K562 (cell line): ENCODE data around the gene KMO. TPM values are rescaled to one million over a fixed set of nuclear protein-coding genes. Genes with fewer than 3 reads are reported as not detected.

ENCODE experiments used
- ATAC-seq: fragments of 200-7000 bp; cut with Tn5 transposase; 3 replicates; pipeline ENCODE4 v1.9.1; 2020; ENCODE audit warnings: moderate library complexity
- BruUV-seq: library from RNA; stranded (reverse); fragments of 400-500 nt; replicated peaks from 2 replicates; lab custom pipeline; 2021; lab: Mats Ljungman, UMichigan
- CTCF ChIA-PET: fragments of 300-600 bp; formaldehyde crosslinking; extraction: SDS; loops from one replicate; lab custom pipeline; 2021; ENCODE audit warnings: low intra/inter-chr PET ratio; lab: Yijun Ruan, JAX
- POLR2A ChIA-PET: fragments of 300-600, 350-650 bp; sonication (Branson Sonifier 250); formaldehyde crosslinking; extraction: SDS; loops from one replicate; lab custom pipeline; 2021; ENCODE audit warnings: antibody characterized with exemption, inconsistent platforms; lab: Yijun Ruan, JAX
- DNase-seq, 4 experiments: peaks; one replicate each; pipeline versions ENCODE4 v3.0.0 to v3.0.0-alpha.2; 2011 to 2018; ENCODE audit warnings: low spot score in 3 of 4, mixed read lengths in 3 of 4; ENCODE audit errors: extremely low read depth in 1 of 4
- FAIRE-seq: peaks from 2 replicates; lab custom pipeline; 2011; peaks lifted over from hg19 to GRCh38; lab: Jason Lieb, UNC
- H2AFZ ChIP-seq: 2 replicates; pipeline ENCODE4 v1.6.0; 2011; ENCODE audit warnings: low read depth, low read length, control low read depth, inconsistent platforms
- H3K27ac ChIP-seq: fragments of 200-600 bp; 3 replicates; pipeline ENCODE4 v1.8.0; 2011; ENCODE audit warnings: low read depth, mild to moderate bottlenecking, control low read depth, inconsistent platforms, low read length, moderate library complexity, mixed read lengths; ENCODE audit errors: extremely low read depth
- H3K27me3 ChIP-seq, 2 experiments: fragments of 300-600 bp in 1 of 2; 2 replicates in 1 of 2; 3 replicates in 1 of 2; pipeline versions ENCODE4 v1.6.0 to v1.8.0; 2011; ENCODE audit warnings: inconsistent platforms in 2 of 2, low read length in 2 of 2, mild to moderate bottlenecking in 1 of 2, mixed read lengths in 1 of 2, moderate library complexity in 1 of 2; ENCODE audit not compliant: control insufficient read depth in 2 of 2, insufficient read depth in 2 of 2
- H3K36me3 ChIP-seq: fragments of 300-600 bp; 3 replicates; pipeline ENCODE4 v1.8.0; 2011; ENCODE audit warnings: mild to moderate bottlenecking, low read length, inconsistent platforms; ENCODE audit not compliant: control insufficient read depth, insufficient read depth
- H3K4me1 ChIP-seq, 2 experiments: fragments of 200-600 bp in 1 of 2; replicated peaks in 1 of 2; 2 replicates in 1 of 2; 3 replicates in 1 of 2; pipeline versions ENCODE4 v1.5.1 to v1.8.0; 2011; ENCODE audit warnings: inconsistent platforms in 2 of 2, low read length in 2 of 2, mild to moderate bottlenecking in 1 of 2, mixed read lengths in 1 of 2, moderate library complexity in 1 of 2; ENCODE audit not compliant: control insufficient read depth in 2 of 2, insufficient read depth in 2 of 2
- H3K4me2 ChIP-seq: 2 replicates; pipeline ENCODE4 v1.6.1; 2011; ENCODE audit warnings: low read length, control low read depth, inconsistent platforms, mixed read lengths; ENCODE audit not compliant: insufficient read depth
- H3K4me3 ChIP-seq: fragments of 200-600 bp; sonication (generic), shearing (Covaris generic); 2 replicates; pipeline ENCODE4 v1.5.1; 2016; ENCODE audit warnings: control low read depth, inconsistent platforms
- H3K79me2 ChIP-seq: fragments of 200-600 bp; 3 replicates; pipeline ENCODE4 v1.8.0; 2011; ENCODE audit warnings: low read length, inconsistent platforms; ENCODE audit not compliant: control insufficient read depth, insufficient read depth
- H3K9ac ChIP-seq, 2 experiments: 2 replicates each; pipeline versions ENCODE4 v1.6.0 to v1.6.1; 2011; ENCODE audit warnings: low read depth in 2 of 2, low read length in 2 of 2, control low read depth in 1 of 2, inconsistent platforms in 1 of 2, mild to moderate bottlenecking in 1 of 2, mixed read lengths in 1 of 2; ENCODE audit not compliant: insufficient read depth in 1 of 2
- H3K9me1 ChIP-seq: one replicate; pipeline ENCODE4 v1.6.0; 2011; ENCODE audit warnings: inconsistent platforms, mild to moderate bottlenecking, low read length, moderate library complexity; ENCODE audit not compliant: control insufficient read depth, insufficient read depth
- H3K9me3 ChIP-seq: replicated peaks from 2 replicates; pipeline ENCODE4 v1.5.1; 2011; ENCODE audit warnings: low read depth, low read length, inconsistent platforms; ENCODE audit not compliant: control insufficient read depth, insufficient read depth
- H4K20me1 ChIP-seq: replicated peaks from 2 replicates; pipeline ENCODE4 v1.6.1; 2011; ENCODE audit warnings: low read length, inconsistent platforms, mixed read lengths; ENCODE audit not compliant: control insufficient read depth, insufficient read depth
- ARNT ChIP-seq, 2 experiments: fragments of 450-650 bp; IDR thresholded peaks; 2 replicates each; pipeline ENCODE4 v1.6.1; 2016; ENCODE audit warnings: mild to moderate bottlenecking in 1 of 2
- FIP1L1 ChIP-seq: fragments of 200-400 bp; formaldehyde crosslinking; IDR thresholded peaks from 2 replicates; pipeline ENCODE4 v1.6.1; 2018; ENCODE audit warnings: mild to moderate bottlenecking, low read depth, low read length; ENCODE audit not compliant: poor library complexity, severe bottlenecking
- GABPB1 ChIP-seq: sonication (generic); formaldehyde crosslinking; IDR thresholded peaks from 2 replicates; pipeline ENCODE4 v1.8.0; 2022; ENCODE audit warnings: mild to moderate bottlenecking, missing genetic modification reagents
- GATA2 ChIP-seq: sonication (generic); formaldehyde crosslinking; IDR thresholded peaks from 2 replicates; pipeline ENCODE4 v1.4.0; 2020; ENCODE audit warnings: mild to moderate bottlenecking, missing genetic modification reagents
- HIVEP1 ChIP-seq: fragments of 250-450 bp; sonication (Bioruptor Pico); IDR thresholded peaks from 2 replicates; pipeline ENCODE4 v1.4.0; 2020; ENCODE audit warnings: mild to moderate bottlenecking
- HMG20B ChIP-seq: fragments of 250-450 bp; sonication (Bioruptor Pico); IDR thresholded peaks from 2 replicates; pipeline ENCODE4 v1.5.0; 2021; ENCODE audit warnings: mild to moderate bottlenecking
- KAT7 ChIP-seq: sonication (generic); formaldehyde crosslinking; IDR thresholded peaks from 2 replicates; pipeline ENCODE4 v1.8.0; 2022; ENCODE audit warnings: missing genetic modification reagents, mild to moderate bottlenecking, borderline replicate concordance
- KHSRP ChIP-seq: fragments of 450-650 bp; IDR thresholded peaks from 2 replicates; pipeline ENCODE4 v1.6.1; 2017
- NUFIP1 ChIP-seq: fragments of 450-650 bp; IDR thresholded peaks from 2 replicates; pipeline ENCODE4 v1.6.1; 2018; ENCODE audit not compliant: partially characterized antibody
- SP2 ChIP-seq: IDR thresholded peaks from 2 replicates; pipeline ENCODE4 v1.6.1; 2011; ENCODE audit warnings: mild to moderate bottlenecking, low read depth, low read length, moderate library complexity; ENCODE audit not compliant: poor library complexity, severe bottlenecking; ENCODE audit errors: extremely low read depth
- SREBF2 ChIP-seq: sonication (generic); formaldehyde crosslinking; IDR thresholded peaks from 2 replicates; pipeline ENCODE4 v1.4.0; 2020; ENCODE audit warnings: mild to moderate bottlenecking, missing genetic modification reagents
- ZNF408 ChIP-seq: fragments of 250-450 bp; sonication (Bioruptor Pico); IDR thresholded peaks from 2 replicates; pipeline ENCODE4 v1.4.0; 2020; ENCODE audit warnings: low read depth, mild to moderate bottlenecking, moderate library complexity
- WGBS: fragments of 100-300 bp; shearing (Covaris generic); methylation state at CpG from one replicate; pipeline ENCODE4 v1.1.6; 2016; ENCODE audit warnings: low coverage, mixed read lengths; ENCODE audit not compliant: insufficient coverage; ENCODE audit errors: missing lambda C conversion rate; 5-methylcytosine and 5-hydroxymethylcytosine counted together
- in situ Hi-C: fragments of 300-500 bp; cut with MboI; formaldehyde crosslinking; loops from 4 replicates; pipeline ENCODE4 v1.15.0; 2018; ENCODE audit warnings: inconsistent platforms, mixed read lengths
- intact Hi-C: fragments of 100-400 bp; cut with micrococcal nuclease; formaldehyde crosslinking; loops from 2 replicates; pipeline ENCODE4 v1.14.2; 2022
- polyA plus RNA-seq, 8 experiments: library from polyadenylated mRNA; depleted of rRNA in 4 of 8; stranded (reverse) in 5 of 8; unstranded in 3 of 8; fragments of >200 nt; fragmentation: Nextera tagmentation in 2 of 8; fragmentation: Illumina TruSeq in 1 of 8; extraction: Ambion mirVana in 2 of 8; extraction: Trizol in 1 of 8; gene quantifications; 2 replicates each; pipeline versions ENCODE4 v1.2.1 to v1.2.3, GENCODE V29; 2011 to 2014; ENCODE audit warnings: inconsistent platforms in 1 of 8, missing spikeins in 1 of 8
- total RNA-seq, 7 experiments: library from RNA; depleted of rRNA in 6 of 7; stranded (reverse); fragments of >200 nt in 6 of 7; fragmentation: Illumina TruSeq in 2 of 7; extraction: Trizol in 2 of 7; gene quantifications; 2 replicates each; pipeline versions ENCODE4 v1.2.1 to v1.2.3, GENCODE V29; 2011 to 2021; ENCODE audit warnings: low replicate concordance in 1 of 7
- TF ChIP-seq, protein P1 (sequence below): fragments of 450-650 bp; IDR thresholded peaks from 2 replicates; pipeline ENCODE4 v1.6.1; 2016; ENCODE audit warnings: missing biosample characterization, missing genetic modification characterization

Gene KMO
- total and polyA plus RNA-seq, 9 of the 15 experiments (the other 6 are each of a cell fraction or from before 2014, with no cell fraction given): 0.01 to 0.11 (median 0.01) TPM; not detected in 6

- FAIRE-seq (no peak), ATAC-seq (no peak), DNase-seq (no peak)
- peaks cover 3 to 15% of the 10 kb centered on the region in 2 experiments; a peak in 4 of 5 replicates for H3K4me1 ChIP-seq
- no peaks in the 10 kb centered on the region for H3K79me2 ChIP-seq
- no peak overlapping the region for H3K27ac ChIP-seq
- H3K36me3 ChIP-seq: peaks cover 2% of the 10 kb centered on the region; the same call in 1 of the 3 replicates
- TF ChIP-seq, protein P1, sequence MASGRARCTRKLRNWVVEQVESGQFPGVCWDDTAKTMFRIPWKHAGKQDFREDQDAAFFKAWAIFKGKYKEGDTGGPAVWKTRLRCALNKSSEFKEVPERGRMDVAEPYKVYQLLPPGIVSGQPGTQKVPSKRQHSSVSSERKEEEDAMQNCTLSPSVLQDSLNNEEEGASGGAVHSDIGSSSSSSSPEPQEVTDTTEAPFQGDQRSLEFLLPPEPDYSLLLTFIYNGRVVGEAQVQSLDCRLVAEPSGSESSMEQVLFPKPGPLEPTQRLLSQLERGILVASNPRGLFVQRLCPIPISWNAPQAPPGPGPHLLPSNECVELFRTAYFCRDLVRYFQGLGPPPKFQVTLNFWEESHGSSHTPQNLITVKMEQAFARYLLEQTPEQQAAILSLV: no peak
- TF ChIP-seq ZNF408 (CRISPR knock-in tag): no peak
- no peak for TF ChIP-seq SP2
- TF ChIP-seq KAT7 (CRISPR knock-in tag): no peak
- TF ChIP-seq KHSRP: no peak
- TF ChIP-seq HMG20B (CRISPR knock-in tag): no peak
- TF ChIP-seq SREBF2 (CRISPR knock-in tag): no peak
- no peak for TF ChIP-seq GATA2 (CRISPR knock-in tag)
- no peak for TF ChIP-seq ARNT (IDR thresholded peaks at IDR 0.05)
- TF ChIP-seq GABPB1 (CRISPR knock-in tag): no peak
- no peak for TF ChIP-seq NUFIP1
- no peak for TF ChIP-seq HIVEP1 (CRISPR knock-in tag)
- no peak for TF ChIP-seq FIP1L1
- no peaks in the 10 kb centered on the region for H3K9me1 ChIP-seq
- intact Hi-C loops (no loop called here), in situ Hi-C loops (loop anchor here (5.0 to 25.0 kb wide), 2 partner anchors 217 to 372 kb away; partner anchors contain the start of gene MAP1LC3C)
- no TSS peak for BruUV-seq
- H4K20me1 ChIP-seq: no peaks in the 10 kb centered on the region
- no peak overlapping the region for H2AFZ ChIP-seq
- CTCF ChIA-PET: no interaction called here
- H3K9ac ChIP-seq: no peak overlapping the region; a peak in 1 of 4 replicates
- 70% methylated on average over 8 of the region's 8 CpGs for WGBS
- H3K9me3 ChIP-seq: no peaks in the 10 kb centered on the region
- no peak overlapping the region for H3K4me3 ChIP-seq
- H3K27me3 ChIP-seq: no peaks in the 10 kb centered on the region
- H3K4me2 ChIP-seq: no peak overlapping the region
- POLR2A ChIA-PET: interaction anchor here (0.6 kb wide), 1 partner anchor 50 kb away, joined by 3 read pairs; no protein-coding TSS in a partner anchor
Measured at GRCh38 chr1:241615043-241615974, 83.1 kb downstream of the KMO start.
